Body of pancreas (tissue), 4 donors: ENCODE data around the gene SENP2.
A peak's percentile ranks its signal among the peaks of the same experiment; 100 is the strongest.

Experiments used
- POLR2A ChIP-seq, 3 donors: fragments of 450-650 bp; IDR thresholded peaks; one replicate each; pipeline ENCODE4 v1.6.1; 2016; ENCODE audit warnings: antibody characterized with exemption in 3 of 3, mild to moderate bottlenecking in 2 of 3
- TF ChIP-seq, protein P1 (sequence below), 7 experiments: fragments of 450-650 bp in 4 of 7; fragments of 200-600 bp in 3 of 7; sonication (generic) in 3 of 7; IDR thresholded peaks; one replicate each; pipeline ENCODE4 v1.5.1; 2016 to 2019; ENCODE audit warnings: antibody characterized with exemption in 7 of 7

DNA sequence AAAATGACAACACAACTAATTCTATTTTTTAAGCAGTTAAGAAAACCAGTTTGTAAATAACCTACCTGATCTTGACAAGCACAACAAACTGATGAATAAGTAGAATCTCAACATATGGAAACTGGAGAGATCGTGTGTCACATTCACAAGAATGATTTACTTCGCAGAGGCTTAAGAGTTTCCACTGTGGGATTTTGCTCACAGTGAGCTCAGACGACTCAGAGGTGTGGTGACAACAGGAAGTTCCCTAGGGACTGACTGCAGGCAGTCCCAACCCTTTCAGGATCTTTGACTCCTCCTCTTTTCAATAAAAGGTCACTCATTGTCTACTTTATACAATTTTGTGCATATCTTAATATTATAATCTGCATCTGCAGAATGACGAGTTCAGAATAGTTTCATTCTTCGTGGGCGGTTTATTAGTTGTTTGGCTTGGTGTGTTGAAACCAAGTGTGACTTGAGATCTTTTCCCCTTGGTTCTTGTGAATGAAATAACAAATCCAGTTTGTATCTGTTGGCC, 33.7 kb upstream of the SENP2 start, which contains the start of gene LIPH:
- TF ChIP-seq, protein P1, sequence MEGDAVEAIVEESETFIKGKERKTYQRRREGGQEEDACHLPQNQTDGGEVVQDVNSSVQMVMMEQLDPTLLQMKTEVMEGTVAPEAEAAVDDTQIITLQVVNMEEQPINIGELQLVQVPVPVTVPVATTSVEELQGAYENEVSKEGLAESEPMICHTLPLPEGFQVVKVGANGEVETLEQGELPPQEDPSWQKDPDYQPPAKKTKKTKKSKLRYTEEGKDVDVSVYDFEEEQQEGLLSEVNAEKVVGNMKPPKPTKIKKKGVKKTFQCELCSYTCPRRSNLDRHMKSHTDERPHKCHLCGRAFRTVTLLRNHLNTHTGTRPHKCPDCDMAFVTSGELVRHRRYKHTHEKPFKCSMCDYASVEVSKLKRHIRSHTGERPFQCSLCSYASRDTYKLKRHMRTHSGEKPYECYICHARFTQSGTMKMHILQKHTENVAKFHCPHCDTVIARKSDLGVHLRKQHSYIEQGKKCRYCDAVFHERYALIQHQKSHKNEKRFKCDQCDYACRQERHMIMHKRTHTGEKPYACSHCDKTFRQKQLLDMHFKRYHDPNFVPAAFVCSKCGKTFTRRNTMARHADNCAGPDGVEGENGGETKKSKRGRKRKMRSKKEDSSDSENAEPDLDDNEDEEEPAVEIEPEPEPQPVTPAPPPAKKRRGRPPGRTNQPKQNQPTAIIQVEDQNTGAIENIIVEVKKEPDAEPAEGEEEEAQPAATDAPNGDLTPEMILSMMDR (IDR thresholded peaks at IDR 0.05), result peak in 1 of 7 experiments; percentile 12
- TF ChIP-seq POLR2A (IDR thresholded peaks at IDR 0.05), result peak in 2 of 3 donors; percentile 74 to 82
